CD4-positive, alpha-beta T cell treated with Interleukin-10 for 1 hour (primary cell): ENCODE results near the gene MAGOHB.
A peak's percentile ranks its signal among the peaks of the same experiment; 100 is the strongest.
"Not testable (repeated sequence)": the region's sequence is repeated elsewhere in the genome, so short reads cannot be mapped to it uniquely, and the experiment has no call there.

ENCODE experiments used
- DNase-seq: peaks from one replicate; pipeline ENCODE4 v3.0.0-alpha.2; 2020

MAGOHB gene

GRCh38 chr12:10611258-10611657 lies 2.2 kb downstream of the MAGOHB start:
- not testable (repeated sequence) for DNase-seq

- DNase-seq, result no peak
Measured at GRCh38 chr12:10610188-10610587, 3.2 kb downstream of the MAGOHB start.

- DNase-seq, result no peak
Measured at GRCh38 chr12:10607885-10608458, 5.4 kb downstream of the MAGOHB start.

DNA sequence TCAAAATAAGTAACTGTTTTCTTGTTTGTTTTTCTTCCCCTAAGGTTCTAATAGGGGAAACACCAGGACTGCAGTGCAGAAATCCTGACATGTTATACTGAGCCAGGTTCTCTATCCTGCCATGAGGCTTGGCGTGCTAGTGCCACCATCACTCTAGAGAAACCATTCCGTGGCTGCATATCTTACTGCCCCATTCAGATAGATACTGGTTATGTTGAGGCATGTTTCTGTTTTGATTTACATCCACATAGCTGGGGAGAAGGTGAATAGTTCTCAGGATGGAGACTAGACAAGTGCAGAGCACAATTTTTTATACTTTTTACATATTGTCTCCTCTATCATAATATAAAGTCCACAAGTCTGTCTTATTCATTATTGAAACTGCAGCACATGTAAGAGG lies 11.5 kb downstream of the MAGOHB start:
- no peak for DNase-seq

GRCh38 chr12:10600988-10601387 lies 12.4 kb downstream of the MAGOHB start:
- DNase-seq, result no peak

- DNase-seq, result no peak
Measured at GRCh38 chr12:10595881-10596280, 17.5 kb downstream of the MAGOHB start.

DNA sequence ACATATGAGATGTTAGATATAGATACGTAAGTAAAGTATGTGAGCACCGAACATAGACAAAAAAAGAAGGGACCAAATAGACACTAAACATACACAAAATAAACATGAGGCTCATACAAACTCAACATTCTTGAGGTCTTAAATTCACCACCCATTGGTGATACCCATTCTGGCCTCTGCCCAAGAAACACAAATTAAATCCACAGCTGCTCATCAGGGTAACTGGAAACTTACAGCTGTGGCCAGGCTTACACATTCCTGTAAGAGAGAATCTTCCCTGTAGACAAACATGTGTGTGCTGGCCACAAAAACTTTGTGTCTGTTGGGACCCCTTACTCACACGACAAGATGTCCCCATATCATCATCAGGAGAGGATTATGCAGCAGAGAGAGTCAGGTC lies 22.4 kb downstream of the MAGOHB start:
- DNase-seq, result no peak

- no peak for DNase-seq
Measured at GRCh38 chr12:10584415-10584814, 29.0 kb downstream of the MAGOHB start.

- DNase-seq, result no peak
Measured at GRCh38 chr12:10582704-10583103, 30.7 kb downstream of the MAGOHB start.

- not testable (repeated sequence) for DNase-seq
Measured at GRCh38 chr12:10582133-10582532, 31.3 kb downstream of the MAGOHB start.

GRCh38 chr12:10574307-10574706 lies 39.1 kb downstream of the MAGOHB start:
- no peak for DNase-seq

- DNase-seq, result not testable (repeated sequence)
Measured at GRCh38 chr12:10572021-10572490, 41.4 kb downstream of the MAGOHB start.

GRCh38 chr12:10571141-10571540 lies 42.3 kb downstream of the MAGOHB start:
- no peak for DNase-seq

GRCh38 chr12:10567813-10568212 lies 45.6 kb downstream of the MAGOHB start:
- DNase-seq, result no peak

GRCh38 chr12:10563966-10564365 lies 49.4 kb downstream of the MAGOHB start:
- no peak for DNase-seq

GRCh38 chr12:10563002-10563401 lies 50.4 kb downstream of the MAGOHB start:
- DNase-seq, result no peak

- DNase-seq, result peak; percentile 72
Measured at GRCh38 chr12:10562306-10562933, 51.0 kb downstream of the MAGOHB start.

- peak; percentile 64 for DNase-seq
Measured at GRCh38 chr12:10559244-10559643, 54.2 kb downstream of the MAGOHB start.

- DNase-seq, result peak; percentile 8
Measured at GRCh38 chr12:10558789-10559188, 54.6 kb downstream of the MAGOHB start.

GRCh38 chr12:10558301-10558700 lies 55.1 kb downstream of the MAGOHB start:
- DNase-seq, result no peak

DNA sequence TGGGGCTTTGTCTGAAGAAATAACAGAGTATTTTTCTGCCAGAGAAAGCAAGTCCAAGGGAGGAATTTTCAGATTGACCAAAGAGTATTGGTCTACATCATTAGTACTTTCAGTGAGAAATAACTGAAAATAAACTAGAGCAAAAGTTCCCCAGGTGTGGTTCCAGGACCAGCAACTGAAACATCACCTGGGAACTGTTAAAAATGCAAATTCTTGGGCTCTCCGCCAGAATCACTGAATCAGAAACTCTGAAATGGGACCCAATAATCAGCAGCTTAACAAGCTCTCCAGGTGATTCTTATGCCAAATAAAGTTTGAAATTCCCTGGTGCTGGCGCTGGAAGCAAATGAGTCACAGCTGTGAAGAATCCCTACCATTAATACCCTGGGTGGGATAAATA lies 55.6 kb downstream of the MAGOHB start:
- no peak for DNase-seq

- no peak for DNase-seq
Measured at GRCh38 chr12:10557329-10557728, 56.1 kb downstream of the MAGOHB start.

- peak; percentile 62 for DNase-seq
Measured at GRCh38 chr12:10554756-10555481, 58.5 kb downstream of the MAGOHB start.

DNA sequence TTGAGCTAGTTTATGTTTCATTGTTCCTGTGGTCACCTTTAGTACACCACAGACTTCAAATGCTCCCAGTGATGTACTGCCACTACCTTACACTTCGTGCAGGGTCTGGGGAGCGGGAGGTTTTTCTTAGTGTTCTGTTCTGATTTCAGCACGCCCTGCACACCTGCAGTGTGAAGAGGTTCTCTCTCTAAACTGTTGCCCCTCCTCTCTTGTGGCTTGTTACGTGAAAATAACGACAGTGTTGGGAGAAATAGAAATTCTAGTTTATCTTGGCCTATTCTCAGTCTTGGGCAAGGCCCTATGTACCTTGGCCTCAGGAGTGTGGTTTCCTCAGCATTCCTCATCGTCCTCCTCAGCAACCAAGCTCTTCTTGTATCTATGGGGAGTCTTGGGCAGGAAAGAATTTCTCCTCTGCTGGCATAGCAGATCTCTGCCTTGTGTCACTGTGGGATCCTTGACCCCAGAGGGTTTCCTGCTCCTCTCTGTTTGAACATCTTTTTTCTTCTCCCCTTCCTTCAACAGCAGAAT lies 59.1 kb downstream of the MAGOHB start:
- DNase-seq, result peak; percentile 60
